NCI-H2029 treated with DMSO at 0.1 percent for 48 hours (cell line): Measurements from ENCODE around the gene BCAP31.
"Not testable (repeated sequence)": the region's sequence is repeated elsewhere in the genome, so short reads cannot be mapped to it uniquely, and the experiment has no call there.

Experiments used
- DNase-seq: peaks from one replicate; lab custom pipeline; 2025; lab: John Stamatoyannopoulos, UW

BCAP31 gene

DNA sequence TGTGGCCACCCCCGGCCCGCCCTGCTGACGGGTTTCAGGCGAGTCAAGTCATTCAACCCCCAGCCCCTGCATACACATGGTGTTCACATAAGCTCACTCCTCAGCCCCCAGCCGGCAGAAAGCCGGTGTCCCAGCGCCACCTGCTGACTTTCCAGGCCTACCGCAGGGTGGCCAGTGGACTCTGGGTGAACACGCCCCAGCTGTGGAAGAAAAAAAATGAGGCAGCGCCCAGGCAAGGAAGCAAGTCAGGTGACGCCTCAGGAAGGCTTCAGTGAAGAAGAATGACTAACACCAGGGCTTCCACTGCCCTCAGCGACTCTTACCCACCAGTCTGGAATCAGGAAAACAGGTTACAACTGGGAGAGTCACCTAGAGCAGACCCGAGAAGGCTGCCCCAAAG lies 15.8 kb downstream of the BCAP31 start:
- DNase-seq = no peak

- no peak for DNase-seq
Measured at GRCh38 chrX:153707406-153707805, 16.8 kb downstream of the BCAP31 start.

GRCh38 chrX:153706799-153707198 lies 17.4 kb downstream of the BCAP31 start:
- no peak for DNase-seq

- DNase-seq = not testable (repeated sequence)
Measured at GRCh38 chrX:153705403-153706060, 18.7 kb downstream of the BCAP31 start.

DNA sequence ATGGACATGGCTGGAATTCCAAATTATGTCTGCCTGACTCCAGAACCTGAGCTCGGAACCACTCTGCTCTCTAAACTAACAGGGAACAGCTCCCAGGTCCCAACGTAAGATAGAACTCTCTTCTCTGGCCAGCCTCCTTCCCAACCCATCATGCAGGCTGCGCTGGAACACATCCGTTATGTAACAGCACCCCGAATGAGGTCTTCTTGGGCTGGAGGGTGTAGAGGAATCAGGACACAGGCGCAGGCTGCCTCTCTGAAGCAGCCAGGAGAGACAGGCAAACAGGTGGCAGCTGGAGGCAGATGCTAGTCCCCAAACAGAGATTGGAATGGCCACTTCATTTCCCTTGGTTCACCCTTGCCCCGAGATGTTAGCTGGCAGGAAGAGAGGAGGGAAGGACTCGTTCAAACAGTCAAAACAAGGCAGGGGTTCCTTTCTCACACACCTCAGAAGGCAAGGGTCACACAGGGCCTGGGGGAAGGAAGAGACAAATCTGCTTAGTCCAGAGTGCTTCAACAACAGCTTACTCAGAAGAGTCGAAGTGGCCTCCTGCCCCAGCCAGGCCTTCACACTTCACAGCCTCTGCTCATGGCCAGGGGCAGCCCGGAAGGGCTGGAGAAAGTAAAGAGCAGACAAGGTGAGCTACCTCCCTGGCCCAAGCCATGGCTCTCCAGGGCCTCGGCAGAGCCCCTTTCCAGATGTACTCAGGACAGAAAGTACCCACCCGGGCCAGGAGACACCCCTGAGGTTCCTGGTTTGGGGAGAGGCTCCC lies 19.4 kb downstream of the BCAP31 start:
- DNase-seq = not testable (repeated sequence)

DNA sequence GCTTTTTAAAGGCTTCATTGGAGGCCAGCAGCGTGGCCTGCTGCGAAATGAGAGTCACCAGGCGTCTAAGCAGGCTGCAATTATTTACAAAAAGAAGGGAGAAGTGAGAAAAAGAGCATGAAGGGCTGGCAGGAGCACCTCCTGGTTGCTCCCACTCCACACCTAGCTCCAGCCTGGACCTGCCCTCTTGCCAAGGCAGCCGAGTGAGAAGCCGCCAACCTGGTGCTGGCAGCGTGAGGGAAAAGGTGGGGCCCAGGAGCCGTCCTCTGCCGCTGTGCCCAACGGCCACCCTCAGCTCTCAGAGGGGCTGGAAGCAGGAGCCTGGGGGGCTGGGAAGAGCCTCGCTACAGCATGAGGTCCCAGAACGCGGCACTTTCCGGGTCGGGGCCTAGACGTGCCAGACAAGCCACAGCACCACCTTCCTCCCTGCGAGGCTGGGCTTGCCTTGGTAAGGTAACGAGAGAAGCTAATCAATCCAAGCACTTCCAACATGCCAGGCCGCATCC lies 20.1 kb downstream of the BCAP31 start:
- no peak for DNase-seq

DNA sequence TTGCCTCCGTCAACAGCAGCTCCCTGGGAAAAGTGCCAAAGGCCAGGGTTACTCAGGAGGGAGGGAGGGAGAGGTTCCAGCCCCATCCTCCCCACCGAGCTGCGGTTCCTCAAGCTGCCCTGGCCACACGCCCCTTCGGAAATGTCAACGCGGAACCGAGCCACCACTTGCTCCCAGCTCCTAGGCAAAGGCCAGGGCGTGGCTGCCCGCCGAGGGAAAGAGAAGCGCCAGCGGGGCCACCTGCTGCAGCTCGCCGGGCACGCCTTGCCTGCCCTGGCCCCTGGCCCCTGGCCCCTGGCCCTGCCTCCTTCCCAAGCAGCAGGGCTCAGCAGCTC lies 21.2 kb downstream of the BCAP31 start:
- no peak for DNase-seq

- DNase-seq = no peak
Measured at GRCh38 chrX:153702336-153703035, 21.7 kb downstream of the BCAP31 start.

DNA sequence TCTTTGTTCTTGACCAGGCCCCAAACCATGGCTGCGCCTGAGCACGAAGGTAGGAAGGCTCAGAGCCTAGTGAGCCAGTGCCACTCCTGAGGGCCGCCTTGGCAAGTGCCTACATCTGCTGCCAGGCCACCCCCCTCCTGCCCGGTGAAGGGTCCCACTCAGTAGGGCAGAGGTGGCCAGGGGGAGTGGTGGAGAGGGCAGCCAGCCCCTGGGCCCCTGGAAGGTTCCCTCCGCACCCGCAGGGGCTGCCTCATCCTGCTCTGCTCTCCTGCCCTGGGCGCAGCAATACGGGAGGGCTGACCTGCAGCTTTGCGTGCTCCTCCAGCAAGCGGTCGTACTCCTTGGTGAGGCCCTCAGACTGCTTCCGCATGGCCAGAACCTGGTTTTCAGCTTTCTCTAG lies 22.5 kb downstream of the BCAP31 start:
- no peak for DNase-seq

DNA sequence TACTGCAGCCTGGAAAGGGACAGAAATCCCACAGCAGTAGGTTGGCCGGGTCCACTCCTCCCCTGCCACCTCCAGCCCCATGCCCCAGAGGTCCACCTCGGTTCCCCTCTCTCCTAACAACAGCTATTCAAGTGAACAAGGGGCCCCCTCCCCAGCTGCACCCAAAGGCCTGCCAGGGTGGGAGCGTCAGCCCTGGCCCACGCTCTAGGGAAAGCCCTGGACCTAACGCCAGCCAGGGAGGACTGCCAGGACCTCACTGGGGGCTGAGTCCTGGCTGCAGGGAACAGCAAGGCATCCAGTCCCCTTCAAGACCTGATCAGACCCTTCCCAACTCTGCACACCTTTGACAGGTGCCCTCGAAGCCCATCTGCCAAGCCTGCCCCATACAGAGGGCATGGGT lies 23.2 kb downstream of the BCAP31 start:
- DNase-seq = no peak

GRCh38 chrX:153700376-153700945 lies 23.7 kb downstream of the BCAP31 start:
- no peak for DNase-seq

DNA sequence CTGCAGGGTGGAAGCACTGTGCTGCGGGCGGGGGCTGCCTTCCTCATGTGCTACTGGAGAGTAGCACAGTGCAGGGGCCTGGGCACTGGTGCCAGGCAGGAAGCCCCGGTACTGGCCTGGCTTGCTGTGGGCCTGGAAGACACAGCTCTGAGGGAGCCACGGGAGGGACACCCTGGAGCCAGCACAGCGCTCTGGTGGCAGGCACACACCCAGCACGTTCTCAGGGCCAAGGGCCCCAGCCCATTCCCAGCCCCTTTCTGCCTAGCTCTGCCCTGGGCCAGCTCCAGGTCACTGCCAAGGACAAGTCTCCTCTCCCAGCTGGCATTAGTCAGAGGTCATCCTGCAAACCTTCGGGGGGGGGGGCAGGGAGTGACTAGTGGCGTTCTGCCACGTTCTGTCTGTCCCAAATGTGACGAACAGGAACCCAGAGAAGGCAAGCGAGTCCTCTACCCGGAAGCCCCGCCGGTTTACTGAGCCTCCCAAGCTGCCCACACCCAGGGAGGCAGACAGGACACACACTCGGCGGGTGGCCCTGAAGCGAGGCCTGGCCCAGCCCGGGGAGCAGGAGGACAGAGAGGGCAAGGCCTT lies 24.3 kb downstream of the BCAP31 start:
- not testable (repeated sequence) for DNase-seq

DNA sequence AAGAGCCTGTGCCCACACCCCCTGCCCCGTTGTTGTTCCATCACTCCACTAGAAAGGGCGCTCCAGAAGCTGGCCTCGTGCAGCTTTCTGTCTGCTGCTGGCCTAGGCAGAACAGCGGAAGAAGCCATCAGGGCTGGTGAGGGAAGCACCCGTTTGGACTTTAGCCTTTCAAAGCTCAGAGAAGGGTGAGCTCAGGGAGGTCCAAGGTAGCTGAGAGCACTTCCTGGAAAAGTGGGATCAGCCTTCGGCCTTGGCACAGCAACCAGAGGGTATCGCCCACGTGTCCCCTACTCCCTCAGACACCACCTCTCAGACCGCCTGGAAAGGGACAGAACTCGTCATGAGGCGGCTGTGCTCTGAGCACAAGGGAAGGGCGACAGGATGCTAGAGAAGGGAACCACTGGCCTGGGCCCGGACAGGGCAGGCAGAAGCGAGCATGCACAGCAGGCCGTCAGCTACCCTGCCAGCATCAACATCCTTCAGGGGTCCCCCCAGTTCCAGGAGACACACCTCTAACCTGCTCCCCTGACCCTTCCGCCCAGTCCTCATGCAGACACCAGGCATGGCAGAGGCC lies 24.9 kb downstream of the BCAP31 start:
- not testable (repeated sequence) for DNase-seq

DNA sequence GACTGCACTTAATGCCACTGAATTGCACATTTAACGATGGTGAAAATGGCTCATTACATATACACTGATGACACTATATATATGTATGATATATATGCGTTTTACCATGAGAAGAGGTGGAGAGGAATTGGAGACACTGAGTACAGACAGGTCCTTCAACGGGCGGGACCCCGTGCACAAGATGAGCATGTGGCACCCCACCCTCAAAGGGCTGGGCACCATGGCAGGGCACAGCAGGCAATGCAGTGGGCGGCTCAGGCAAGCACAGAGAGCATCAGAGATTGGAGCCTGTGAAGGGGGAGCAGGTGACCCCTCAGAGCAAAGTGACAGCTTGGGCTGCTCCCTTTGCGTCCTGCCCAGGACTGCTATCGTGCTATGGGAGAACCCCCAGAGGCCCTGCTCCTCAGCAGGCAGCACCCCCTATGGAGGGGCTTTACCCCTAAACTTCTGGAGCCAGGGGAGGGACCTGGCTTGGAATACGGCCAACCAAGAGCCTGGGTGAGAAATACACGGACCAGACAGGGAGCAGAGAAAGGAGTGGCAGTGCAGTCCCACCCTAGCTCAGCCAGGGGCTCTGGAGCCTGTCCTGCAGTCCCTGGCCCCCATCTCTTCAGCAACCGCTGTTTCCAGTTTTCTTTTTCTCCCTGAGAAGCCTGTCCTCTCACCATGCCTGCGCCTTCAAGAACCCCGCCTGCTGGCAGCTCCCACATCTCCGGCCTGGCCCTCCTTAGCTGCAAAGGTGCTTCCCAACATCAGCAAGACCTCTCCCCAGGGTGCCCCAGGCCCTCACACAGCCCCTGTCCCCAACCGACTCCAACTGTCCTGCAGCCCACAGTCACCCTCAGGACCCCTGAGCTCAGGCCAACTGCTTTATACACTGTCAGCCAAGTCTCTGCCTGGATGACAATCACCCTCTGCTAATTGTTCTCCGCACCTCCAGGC lies 26.0 kb downstream of the BCAP31 start:
- no peak for DNase-seq

- not testable (repeated sequence) for DNase-seq
Measured at GRCh38 chrX:153696986-153697722, 27.0 kb downstream of the BCAP31 start.

- DNase-seq = not testable (repeated sequence)
Measured at GRCh38 chrX:153696538-153696937, 27.6 kb downstream of the BCAP31 start.

- DNase-seq = no peak
Measured at GRCh38 chrX:153696100-153696499, 28.1 kb downstream of the BCAP31 start.

DNA sequence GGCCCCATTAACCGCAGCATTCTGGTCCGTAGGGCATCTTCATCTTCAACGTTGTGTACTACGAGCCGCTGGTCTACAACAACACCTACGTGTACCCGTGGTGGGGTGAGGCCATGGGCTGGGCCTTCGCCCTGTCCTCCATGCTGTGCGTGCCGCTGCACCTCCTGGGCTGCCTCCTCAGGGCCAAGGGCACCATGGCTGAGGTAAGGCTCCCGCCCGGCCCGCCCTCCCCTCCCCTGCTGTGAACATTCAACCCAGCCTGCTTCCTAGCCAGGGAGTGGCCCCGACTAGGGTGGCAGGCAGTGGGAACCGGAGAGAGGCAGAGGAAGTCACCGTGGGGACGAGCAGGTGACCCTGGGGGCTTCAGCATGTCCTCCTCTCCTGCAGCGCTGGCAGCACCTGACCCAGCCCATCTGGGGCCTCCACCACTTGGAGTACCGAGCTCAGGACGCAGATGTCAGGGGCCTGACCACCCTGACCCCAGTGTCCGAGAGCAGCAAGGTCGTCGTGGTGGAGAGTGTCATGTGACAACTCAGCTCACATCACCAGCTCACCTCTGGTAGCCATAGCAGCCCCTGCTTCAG lies 29.4 kb downstream of the BCAP31 start:
- no peak for DNase-seq

- DNase-seq = not testable (repeated sequence)
Measured at GRCh38 chrX:153694256-153694655, 29.9 kb downstream of the BCAP31 start.
